ENCODE results near the gene CEMIP.

CEMIP gene

GRCh38 chr15:80990955-80991354, 211.8 kb downstream of the CEMIP start:
- no peak for DNase-seq

- peak; percentile 46 to 51 for DNase-seq
Observed at GRCh38 chr15:80991421-80991820, 212.3 kb downstream of the CEMIP start.

GRCh38 chr15:80992006-80992405, 212.8 kb downstream of the CEMIP start:
- DNase-seq = peak; percentile 11 to 24

- DNase-seq = no peak
Observed at GRCh38 chr15:80992441-80992840, 213.3 kb downstream of the CEMIP start.

- peak; percentile 30 to 50 for DNase-seq
Observed at GRCh38 chr15:80996247-80996646, 217.1 kb downstream of the CEMIP start.

GRCh38 chr15:80997692-80998091, 218.5 kb downstream of the CEMIP start:
- no peak for DNase-seq

- DNase-seq = no peak
Observed at GRCh38 chr15:80998251-80998650, 219.1 kb downstream of the CEMIP start.

- peak; percentile 38 to 43 for DNase-seq
Observed at GRCh38 chr15:80999623-81000036, 220.5 kb downstream of the CEMIP start.

GRCh38 chr15:81000144-81000623, 221.0 kb downstream of the CEMIP start:
- peak in 1 of 2 experiments; percentile 11 for DNase-seq

- peak; percentile 81 to 85 for DNase-seq
Observed at GRCh38 chr15:81000624-81001151, 221.5 kb downstream of the CEMIP start, which contains the start of gene TLNRD1. Gene TLNRD1, plus strand, starts transcription at chr15:81000923. Its CDS starts 1,349 bp downstream, at chr15:81002272.
